SK-N-SH (cell line): ENCODE data around the gene ADAMTS16. TPM values are rescaled to one million over a fixed set of nuclear protein-coding genes. Genes with fewer than 3 reads are reported as not detected.

Experiments used
- CTCF ChIA-PET: fragments of 300-600, 350-600 bp; formaldehyde crosslinking; extraction: SDS; loops from one replicate; lab custom pipeline; 2021; lab: Yijun Ruan, JAX
- POLR2A ChIA-PET: fragments of 350-600 bp; sonication (Branson Sonifier 250); formaldehyde crosslinking; extraction: SDS; loops from one replicate; lab custom pipeline; 2020; ENCODE audit warnings: antibody characterized with exemption, inconsistent platforms; lab: Yijun Ruan, JAX
- DNase-seq: peaks from one replicate; pipeline ENCODE4 v3.0.0; 2012
- H2AFZ ChIP-seq: fragments of 200-600 bp; sonication (generic); 2 replicates; pipeline ENCODE4 v1.8.1; 2016; ENCODE audit warnings: antibody characterized with exemption, mild to moderate bottlenecking, low read depth
- H3F3A ChIP-seq: fragments of 200-600 bp; sonication (generic); replicated peaks from 2 replicates; pipeline ENCODE3; 2016; ENCODE audit warnings: antibody characterized with exemption, mild to moderate bottlenecking; ENCODE audit not compliant: insufficient read depth
- H3K27ac ChIP-seq, 2 experiments: fragments of 200-500 bp in 1 of 2; fragments of 200-600 bp in 1 of 2; sonication (Bioruptor generic) in 1 of 2; sonication (generic), shearing (Covaris generic) in 1 of 2; 2 replicates each; pipeline versions ENCODE4 v1.5.1 to v1.6.1; 2014 to 2016; ENCODE audit warnings: low read depth in 2 of 2, inconsistent platforms in 1 of 2, low read length in 1 of 2, mild to moderate bottlenecking in 1 of 2, mixed read lengths in 1 of 2
- H3K27me3 ChIP-seq: fragments of 200-600 bp; sonication (generic), shearing (Covaris generic); 2 replicates; pipeline ENCODE4 v1.6.1; 2016; ENCODE audit warnings: mixed run types; ENCODE audit not compliant: insufficient read depth
- H3K36me3 ChIP-seq, 2 experiments: fragments of 200-500 bp in 1 of 2; fragments of 200-600 bp in 1 of 2; sonication (Bioruptor generic) in 1 of 2; sonication (generic) in 1 of 2; replicated peaks in 1 of 2; 2 replicates each; pipeline versions ENCODE3 to v1.5.1; 2014 to 2016; ENCODE audit warnings: low read length in 1 of 2, mild to moderate bottlenecking in 1 of 2; ENCODE audit not compliant: insufficient read depth in 2 of 2, control insufficient read depth in 1 of 2
- H3K4me1 ChIP-seq, 2 experiments: fragments of 200-500 bp in 1 of 2; fragments of 200-600 bp in 1 of 2; sonication (Bioruptor generic) in 1 of 2; sonication (generic), shearing (Covaris generic) in 1 of 2; 2 replicates each; pipeline versions ENCODE4 v1.5.1 to v1.6.1; 2014 to 2016; ENCODE audit warnings: low read depth in 1 of 2, low read length in 1 of 2, mixed run types in 1 of 2; ENCODE audit not compliant: insufficient read depth in 2 of 2, control insufficient read depth in 1 of 2
- H3K4me2 ChIP-seq: fragments of 200-600 bp; sonication (generic), shearing (Covaris generic); 2 replicates; pipeline ENCODE4 v1.6.1; 2017; ENCODE audit warnings: mixed run types
- H3K4me3 ChIP-seq, 2 experiments: fragments of 200-500 bp in 1 of 2; fragments of 200-600 bp in 1 of 2; sonication (Bioruptor generic) in 1 of 2; sonication (generic), shearing (Covaris generic) in 1 of 2; 2 replicates each; pipeline versions ENCODE4 v1.5.1 to v1.8.1; 2014 to 2016; ENCODE audit warnings: low read depth in 2 of 2, inconsistent platforms in 1 of 2, low read length in 1 of 2, mild to moderate bottlenecking in 1 of 2, mixed read lengths in 1 of 2, moderate library complexity in 1 of 2
- H3K79me2 ChIP-seq: fragments of 200-600 bp; sonication (generic); 2 replicates; pipeline ENCODE4 v1.8.1; 2017; ENCODE audit warnings: mild to moderate bottlenecking; ENCODE audit not compliant: insufficient read depth
- H3K9ac ChIP-seq: fragments of 200-600 bp; sonication (generic); 2 replicates; pipeline ENCODE4 v1.6.1; 2017; ENCODE audit warnings: mixed run types
- H3K9me2 ChIP-seq: fragments of 200-600 bp; sonication (generic); 2 replicates; pipeline ENCODE4 v1.6.1; 2017; ENCODE audit warnings: mixed run types
- H3K9me3 ChIP-seq: fragments of 200-600 bp; sonication (generic); 2 replicates; pipeline ENCODE4 v1.6.1; 2017; ENCODE audit warnings: mixed run types, mild to moderate bottlenecking, moderate library complexity
- H4K20me1 ChIP-seq: fragments of 200-600 bp; sonication (generic); 2 replicates; pipeline ENCODE4 v1.6.1; 2017; ENCODE audit warnings: mild to moderate bottlenecking, mixed run types; ENCODE audit not compliant: insufficient read depth
- EZH2phosphoT487 ChIP-seq: fragments of 200-600 bp; sonication (generic); IDR thresholded peaks from 2 replicates; pipeline ENCODE4 v1.6.1; 2017; ENCODE audit warnings: low read depth, mixed run types, mild to moderate bottlenecking, antibody characterized with exemption, moderate library complexity, borderline replicate concordance
- FOSL2 ChIP-seq: IDR thresholded peaks from 2 replicates; pipeline ENCODE4 v1.4.0; 2012; ENCODE audit warnings: low read depth, mild to moderate bottlenecking, moderate library complexity, borderline replicate concordance
- FOXM1 ChIP-seq: IDR thresholded peaks from 2 replicates; pipeline ENCODE4 v1.4.0; 2012; ENCODE audit warnings: low read depth, mild to moderate bottlenecking
- MEF2A ChIP-seq: IDR thresholded peaks from 2 replicates; pipeline ENCODE4 v1.4.0; 2012; ENCODE audit warnings: low read depth, borderline replicate concordance
- NFIC ChIP-seq: IDR thresholded peaks from 2 replicates; pipeline ENCODE4 v1.4.0; 2012; ENCODE audit warnings: borderline replicate concordance
- RXRA ChIP-seq: IDR thresholded peaks from 2 replicates; pipeline ENCODE4 v1.4.0; 2012; ENCODE audit warnings: low read depth, mild to moderate bottlenecking, borderline replicate concordance
- TAF1 ChIP-seq: IDR thresholded peaks from 2 replicates; pipeline ENCODE4 v1.6.1; 2012; ENCODE audit warnings: low read depth, mild to moderate bottlenecking, low read length, moderate library complexity, borderline replicate concordance
- TCF12 ChIP-seq: IDR thresholded peaks from 2 replicates; pipeline ENCODE4 v1.4.0; 2012
- YY1 ChIP-seq: IDR thresholded peaks from 2 replicates; pipeline ENCODE4 v1.4.0; 2012; ENCODE audit warnings: low read depth, mild to moderate bottlenecking
- WGBS: methylation state at CpG from one replicate; pipeline ENCODE4 v1.1.6; 2017; ENCODE audit warnings: low lambda C conversion rate; 5-methylcytosine and 5-hydroxymethylcytosine counted together
- polyA plus RNA-seq, 3 experiments: library from polyadenylated mRNA; depleted of rRNA; stranded (reverse); fragments of >200 nt; gene quantifications; 2 replicates each; pipeline ENCODE4 v1.2.3, GENCODE V29; 2012
- TF ChIP-seq, protein P1 (sequence below): IDR thresholded peaks from 2 replicates; pipeline ENCODE4 v1.4.0; 2012; ENCODE audit warnings: low read depth, borderline replicate concordance
- TF ChIP-seq, protein P2 (sequence below): IDR thresholded peaks from 2 replicates; pipeline ENCODE4 v1.6.1; 2012; ENCODE audit warnings: mild to moderate bottlenecking, low read depth, low read length, moderate library complexity
- TF ChIP-seq, protein P3 (sequence below): IDR thresholded peaks from 2 replicates; pipeline ENCODE4 v1.4.0; 2012; ENCODE audit warnings: low read depth, borderline replicate concordance
- TF ChIP-seq, protein P4 (sequence below): IDR thresholded peaks from 2 replicates; pipeline ENCODE4 v1.4.0; 2012; ENCODE audit warnings: low read depth

ADAMTS16 gene
- polyA plus RNA-seq, 1 of the 3 experiments (the other 2 are of a cell fraction): not detected

DNA sequence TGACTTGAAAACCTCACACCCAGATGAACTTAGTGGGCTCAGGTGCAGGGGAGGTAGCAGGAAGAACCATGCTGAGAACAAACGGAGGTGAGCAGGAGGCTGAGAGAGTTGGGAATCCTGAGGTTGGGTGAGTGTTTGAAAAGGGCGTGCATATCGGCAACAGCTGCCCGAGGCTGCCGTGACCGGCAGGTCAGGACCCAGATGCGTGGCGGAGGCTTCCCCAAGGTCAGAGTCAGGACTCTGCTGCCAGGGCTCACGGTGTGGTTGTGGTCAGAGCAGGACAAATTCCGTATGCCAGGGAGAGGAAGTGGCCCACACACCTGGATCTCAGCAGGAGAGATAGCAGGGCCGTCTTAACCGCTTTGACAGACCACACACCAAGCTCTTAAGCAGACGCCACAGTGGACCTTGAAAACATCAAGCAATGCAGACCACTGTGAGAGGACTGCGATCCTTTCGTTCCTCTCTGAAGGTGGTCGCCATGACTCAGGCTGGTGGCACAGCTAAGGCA, 43.1 kb downstream of the ADAMTS16 start:
- H3K9me3 ChIP-seq: no peaks in the 10 kb centered on the region
- TF ChIP-seq EZH2phosphoT487: no peak
- TF ChIP-seq FOSL2: no peak
- TF ChIP-seq, protein P1, sequence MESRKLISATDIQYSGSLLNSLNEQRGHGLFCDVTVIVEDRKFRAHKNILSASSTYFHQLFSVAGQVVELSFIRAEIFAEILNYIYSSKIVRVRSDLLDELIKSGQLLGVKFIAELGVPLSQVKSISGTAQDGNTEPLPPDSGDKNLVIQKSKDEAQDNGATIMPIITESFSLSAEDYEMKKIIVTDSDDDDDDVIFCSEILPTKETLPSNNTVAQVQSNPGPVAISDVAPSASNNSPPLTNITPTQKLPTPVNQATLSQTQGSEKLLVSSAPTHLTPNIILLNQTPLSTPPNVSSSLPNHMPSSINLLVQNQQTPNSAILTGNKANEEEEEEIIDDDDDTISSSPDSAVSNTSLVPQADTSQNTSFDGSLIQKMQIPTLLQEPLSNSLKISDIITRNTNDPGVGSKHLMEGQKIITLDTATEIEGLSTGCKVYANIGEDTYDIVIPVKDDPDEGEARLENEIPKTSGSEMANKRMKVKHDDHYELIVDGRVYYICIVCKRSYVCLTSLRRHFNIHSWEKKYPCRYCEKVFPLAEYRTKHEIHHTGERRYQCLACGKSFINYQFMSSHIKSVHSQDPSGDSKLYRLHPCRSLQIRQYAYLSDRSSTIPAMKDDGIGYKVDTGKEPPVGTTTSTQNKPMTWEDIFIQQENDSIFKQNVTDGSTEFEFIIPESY: no peak
- TF ChIP-seq MEF2A: no peak
- TF ChIP-seq, protein P2, sequence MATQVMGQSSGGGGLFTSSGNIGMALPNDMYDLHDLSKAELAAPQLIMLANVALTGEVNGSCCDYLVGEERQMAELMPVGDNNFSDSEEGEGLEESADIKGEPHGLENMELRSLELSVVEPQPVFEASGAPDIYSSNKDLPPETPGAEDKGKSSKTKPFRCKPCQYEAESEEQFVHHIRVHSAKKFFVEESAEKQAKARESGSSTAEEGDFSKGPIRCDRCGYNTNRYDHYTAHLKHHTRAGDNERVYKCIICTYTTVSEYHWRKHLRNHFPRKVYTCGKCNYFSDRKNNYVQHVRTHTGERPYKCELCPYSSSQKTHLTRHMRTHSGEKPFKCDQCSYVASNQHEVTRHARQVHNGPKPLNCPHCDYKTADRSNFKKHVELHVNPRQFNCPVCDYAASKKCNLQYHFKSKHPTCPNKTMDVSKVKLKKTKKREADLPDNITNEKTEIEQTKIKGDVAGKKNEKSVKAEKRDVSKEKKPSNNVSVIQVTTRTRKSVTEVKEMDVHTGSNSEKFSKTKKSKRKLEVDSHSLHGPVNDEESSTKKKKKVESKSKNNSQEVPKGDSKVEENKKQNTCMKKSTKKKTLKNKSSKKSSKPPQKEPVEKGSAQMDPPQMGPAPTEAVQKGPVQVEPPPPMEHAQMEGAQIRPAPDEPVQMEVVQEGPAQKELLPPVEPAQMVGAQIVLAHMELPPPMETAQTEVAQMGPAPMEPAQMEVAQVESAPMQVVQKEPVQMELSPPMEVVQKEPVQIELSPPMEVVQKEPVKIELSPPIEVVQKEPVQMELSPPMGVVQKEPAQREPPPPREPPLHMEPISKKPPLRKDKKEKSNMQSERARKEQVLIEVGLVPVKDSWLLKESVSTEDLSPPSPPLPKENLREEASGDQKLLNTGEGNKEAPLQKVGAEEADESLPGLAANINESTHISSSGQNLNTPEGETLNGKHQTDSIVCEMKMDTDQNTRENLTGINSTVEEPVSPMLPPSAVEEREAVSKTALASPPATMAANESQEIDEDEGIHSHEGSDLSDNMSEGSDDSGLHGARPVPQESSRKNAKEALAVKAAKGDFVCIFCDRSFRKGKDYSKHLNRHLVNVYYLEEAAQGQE: no peak
- TF ChIP-seq FOXM1: no peak
- no peak for TF ChIP-seq TCF12
- TF ChIP-seq RXRA: no peak
- TF ChIP-seq YY1: no peak
- no peak for TF ChIP-seq TAF1
- TF ChIP-seq NFIC: no peak
- TF ChIP-seq, protein P3, sequence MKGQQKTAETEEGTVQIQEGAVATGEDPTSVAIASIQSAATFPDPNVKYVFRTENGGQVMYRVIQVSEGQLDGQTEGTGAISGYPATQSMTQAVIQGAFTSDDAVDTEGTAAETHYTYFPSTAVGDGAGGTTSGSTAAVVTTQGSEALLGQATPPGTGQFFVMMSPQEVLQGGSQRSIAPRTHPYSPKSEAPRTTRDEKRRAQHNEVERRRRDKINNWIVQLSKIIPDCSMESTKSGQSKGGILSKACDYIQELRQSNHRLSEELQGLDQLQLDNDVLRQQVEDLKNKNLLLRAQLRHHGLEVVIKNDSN: no peak
- TF ChIP-seq, protein P4, sequence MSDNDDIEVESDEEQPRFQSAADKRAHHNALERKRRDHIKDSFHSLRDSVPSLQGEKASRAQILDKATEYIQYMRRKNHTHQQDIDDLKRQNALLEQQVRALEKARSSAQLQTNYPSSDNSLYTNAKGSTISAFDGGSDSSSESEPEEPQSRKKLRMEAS: no peak
- TF ChIP-seq, all 33 proteins: peak for 0
- DNase-seq: no peak
- Histone ChIP-seq H3K27me3 (no peaks in the 10 kb centered on the region), H3K9ac (no peak overlapping the region), H3F3A (no peaks in the 10 kb centered on the region), H3K4me2 (no peak overlapping the region), H3K4me3 (no peak overlapping the region), H2AFZ (no peak overlapping the region), H4K20me1 (no peaks in the 10 kb centered on the region), H3K79me2 (no peaks in the 10 kb centered on the region), H3K9me2 (no peaks in the 10 kb centered on the region), H3K36me3 (no peaks in the 10 kb centered on the region), H3K4me1 (no peaks in the 10 kb centered on the region), H3K27ac (no peak overlapping the region)
- 77% methylated on average over 11 of the region's 16 CpGs for WGBS
- POLR2A ChIA-PET: no interaction called here
- CTCF ChIA-PET: no interaction called here
